NOMO-1 treated with dmso at 0.1 percent for 144 hours (cell line): ENCODE measurements around the gene GSN.
A peak's percentile ranks its signal among the peaks of the same experiment; 100 is the strongest.

Experiments used
- DNase-seq: peaks from one replicate; lab custom pipeline; 2025; ENCODE audit not compliant: unreplicated experiment; lab: John Stamatoyannopoulos, UW

GSN gene

GRCh38 chr9:121348221-121348620, 80.3 kb downstream of the GSN start:
- no peak for DNase-seq

- no peak for DNase-seq
Measured at GRCh38 chr9:121349009-121349408, 81.0 kb downstream of the GSN start.

- no peak for DNase-seq
Measured at GRCh38 chr9:121350036-121350435, 82.1 kb downstream of the GSN start.

DNA sequence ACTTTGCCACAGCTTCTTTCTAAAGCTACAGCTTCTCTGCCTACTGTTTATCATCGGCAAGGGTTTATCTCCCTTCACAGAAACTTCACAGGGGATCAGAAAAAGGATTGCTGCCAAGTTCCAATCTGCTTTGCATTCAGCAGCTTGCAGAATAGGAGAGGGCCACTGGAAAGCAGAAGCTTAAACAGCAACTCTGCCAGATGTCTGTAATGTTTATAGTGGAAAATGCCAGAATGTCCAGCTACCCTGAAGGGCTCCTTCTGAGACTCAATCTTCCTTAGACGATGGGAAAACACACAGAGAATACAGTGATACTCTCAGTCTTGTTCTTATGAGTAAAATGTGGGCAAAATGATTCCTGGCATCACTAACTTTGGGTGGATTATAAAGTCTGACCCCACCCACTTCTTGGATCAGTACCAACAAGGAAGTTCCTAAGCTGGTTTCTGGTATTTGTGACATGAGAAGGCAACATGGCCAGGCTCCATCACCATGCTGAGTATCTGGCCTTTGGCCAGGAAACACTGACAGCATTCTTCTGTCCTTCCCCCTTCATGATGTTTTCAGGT, 83.1 kb downstream of the GSN start:
- DNase-seq = no peak

GRCh38 chr9:121353241-121354061, 85.5 kb downstream of the GSN start:
- peak; percentile 37 for DNase-seq

DNA sequence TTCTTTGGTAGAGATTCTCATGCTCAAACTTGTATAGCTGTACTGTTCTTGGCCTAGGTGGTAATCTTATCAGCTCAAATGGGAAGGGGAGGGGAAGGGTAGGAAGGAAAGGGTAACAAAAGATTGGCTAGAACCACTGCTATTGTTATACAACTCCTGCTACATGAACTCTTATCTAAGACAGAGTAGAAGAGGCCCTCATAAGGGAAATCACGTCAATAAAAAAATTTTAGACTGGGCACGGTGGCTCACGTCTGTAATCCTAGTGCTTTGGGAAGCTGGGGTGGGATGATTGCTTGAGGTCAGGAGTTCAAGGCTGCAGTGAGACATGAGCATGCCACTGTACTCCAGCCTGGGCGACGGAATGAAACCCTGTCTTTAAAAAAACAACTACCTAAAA, 86.2 kb downstream of the GSN start:
- no peak for DNase-seq

DNA sequence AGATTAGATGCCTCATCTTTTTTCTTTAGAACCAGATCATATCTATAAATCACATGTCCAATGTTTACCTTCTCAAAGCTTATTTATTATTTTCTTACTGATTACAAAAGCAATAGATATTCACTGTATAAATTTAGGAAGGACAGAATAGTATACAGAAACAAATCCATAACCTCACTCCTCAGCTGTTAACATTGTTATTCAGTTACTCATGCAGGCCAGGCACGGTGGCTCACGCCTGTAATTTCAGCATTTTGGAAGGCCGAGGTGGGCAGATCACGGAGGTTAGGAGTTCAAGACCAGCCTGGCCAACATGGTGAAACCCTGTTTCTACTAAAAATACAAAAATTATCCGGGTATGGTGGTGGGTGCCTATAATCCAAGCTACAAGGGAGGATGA, 86.8 kb downstream of the GSN start:
- DNase-seq = no peak

GRCh38 chr9:121357011-121357410, 89.0 kb downstream of the GSN start:
- DNase-seq = no peak

DNA sequence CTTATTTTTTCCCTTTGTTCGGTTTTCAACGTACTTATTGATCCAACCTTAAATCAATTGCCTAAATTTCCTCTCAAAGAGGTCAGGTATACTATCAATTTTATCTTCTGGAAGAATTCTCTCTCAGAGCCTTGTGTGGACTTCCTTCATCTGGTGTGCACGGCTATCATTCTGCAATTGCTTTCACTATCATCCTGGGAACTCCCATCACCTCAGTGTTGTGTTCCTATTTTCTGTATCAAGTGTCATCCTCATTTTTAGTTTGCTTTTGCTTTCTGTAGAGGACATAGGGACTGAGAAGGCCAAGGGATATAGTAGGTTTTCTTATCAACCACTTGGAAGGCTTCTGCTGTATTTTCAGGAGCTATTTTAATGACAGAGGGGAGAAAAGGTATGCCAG, 90.8 kb downstream of the GSN start:
- DNase-seq = no peak

DNA sequence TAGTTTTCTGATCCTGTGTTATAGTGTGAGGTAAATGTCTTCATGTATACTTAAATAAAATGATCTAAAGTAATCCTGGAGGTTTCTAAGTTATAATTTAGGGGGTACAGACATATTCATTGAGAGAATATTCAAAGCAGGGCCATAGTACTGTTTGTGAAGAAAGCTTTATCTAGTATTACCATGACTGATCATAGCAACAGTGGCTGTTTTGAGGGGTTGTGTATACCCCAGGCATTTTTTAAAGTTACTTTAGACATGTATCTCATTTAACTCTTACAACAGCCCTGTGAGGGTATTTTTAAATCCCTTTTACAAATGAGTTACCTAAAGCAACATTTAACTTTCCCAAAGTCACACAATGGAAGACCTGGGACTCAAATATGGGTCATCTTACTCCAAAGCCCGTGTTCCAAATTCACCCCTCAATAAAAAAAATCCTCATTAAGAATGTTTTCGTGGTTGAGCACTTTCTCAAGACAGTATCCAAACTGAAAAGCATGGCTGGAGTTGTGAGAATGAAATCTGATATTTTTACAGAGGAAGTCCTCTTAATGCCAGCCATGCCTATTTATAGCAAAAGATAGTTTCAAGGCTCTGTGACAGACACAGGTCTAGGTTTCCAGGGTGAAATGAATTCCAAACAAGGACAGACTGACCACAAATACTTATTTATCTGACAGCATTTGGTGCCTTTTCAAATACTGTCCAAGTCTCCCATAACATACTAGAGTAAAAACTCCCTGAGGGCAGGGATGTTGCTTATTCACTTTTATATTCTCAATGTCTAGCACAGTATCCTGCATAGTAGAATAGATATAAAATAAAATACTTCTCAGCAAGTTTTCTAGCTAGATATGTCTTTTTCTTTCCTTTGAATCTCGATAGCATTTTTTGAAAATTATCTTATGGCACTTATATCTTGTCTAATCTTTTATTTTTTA, 91.7 kb downstream of the GSN start:
- DNase-seq = no peak

DNA sequence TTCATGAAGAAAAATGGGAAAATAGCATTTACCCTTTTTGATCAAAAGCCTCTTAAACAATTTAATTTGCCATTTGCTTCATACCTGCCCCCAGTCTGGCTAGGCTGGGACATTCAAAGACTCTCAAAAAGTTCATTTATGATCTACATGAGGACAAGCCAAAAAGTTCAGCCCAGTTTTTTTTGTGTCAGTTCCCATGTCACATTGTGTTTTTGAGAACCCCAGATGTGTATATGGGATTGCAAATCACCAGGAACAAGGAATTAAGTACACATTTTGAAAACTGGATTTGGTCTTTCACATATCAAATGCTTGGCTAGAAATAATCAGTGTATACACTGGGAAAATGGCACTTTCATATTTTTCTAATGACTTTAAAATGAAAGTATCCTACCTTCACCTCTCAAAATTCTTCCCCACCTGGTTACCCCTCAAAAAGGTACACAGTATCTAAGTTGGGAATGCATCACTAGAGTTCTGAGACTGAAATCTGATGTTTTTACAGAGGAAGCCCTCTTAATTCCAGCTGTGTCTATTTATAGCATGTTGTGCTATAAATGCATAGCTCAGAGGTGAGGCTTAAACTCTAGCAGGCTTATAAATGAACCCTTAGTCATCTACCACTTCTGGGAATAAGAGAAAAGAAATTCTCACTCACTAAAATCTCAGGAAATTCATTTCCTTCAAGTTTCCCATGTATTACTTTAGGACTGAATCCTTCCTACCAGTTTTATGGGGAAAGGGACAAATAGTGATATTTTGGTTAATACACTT, 92.8 kb downstream of the GSN start:
- no peak for DNase-seq

- no peak for DNase-seq
Measured at GRCh38 chr9:121362813-121363621, 95.1 kb downstream of the GSN start.

- DNase-seq = no peak
Measured at GRCh38 chr9:121363622-121363961, 95.6 kb downstream of the GSN start.

DNA sequence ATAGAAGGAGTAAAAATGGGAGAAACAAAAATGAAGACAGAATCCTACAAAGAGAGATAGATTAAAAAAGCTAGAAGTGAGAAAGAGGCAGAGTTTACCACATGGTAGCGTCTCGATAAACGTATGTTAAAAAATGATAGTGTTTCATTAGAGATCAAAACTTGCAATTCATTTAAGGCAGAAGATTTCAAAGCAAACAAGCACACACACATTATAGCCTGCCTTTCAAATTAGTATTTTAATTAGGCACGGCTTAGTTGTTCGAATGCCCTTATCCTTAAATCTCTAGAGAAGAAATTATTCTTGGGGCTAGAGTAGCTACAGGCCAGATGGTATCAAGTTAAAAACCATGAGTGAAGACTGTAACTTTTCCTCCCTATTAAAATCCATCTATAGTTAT, 96.1 kb downstream of the GSN start:
- DNase-seq = no peak

GRCh38 chr9:121364886-121365285, 96.9 kb downstream of the GSN start:
- no peak for DNase-seq

DNA sequence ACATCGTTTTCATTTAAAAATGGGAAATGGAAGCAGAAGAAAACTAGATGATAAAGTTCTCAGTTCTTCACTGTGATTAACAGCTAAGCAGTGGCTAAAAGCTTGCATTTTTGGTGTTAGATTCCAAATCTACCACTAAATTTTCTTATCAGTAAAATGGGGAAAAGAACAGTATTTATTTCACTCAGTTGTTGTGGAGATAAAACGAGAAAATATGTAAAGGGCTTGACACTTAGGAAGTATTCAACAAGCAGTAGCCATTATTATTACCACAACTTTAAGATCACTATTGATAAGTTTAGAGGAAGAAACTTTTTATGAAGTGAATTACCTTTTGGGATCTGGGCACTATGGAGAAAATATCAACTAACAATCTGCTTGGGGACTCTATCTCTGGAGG, 97.6 kb downstream of the GSN start:
- no peak for DNase-seq

GRCh38 chr9:121366611-121367192, 98.7 kb downstream of the GSN start:
- no peak for DNase-seq

GRCh38 chr9:121367306-121368137, 99.6 kb downstream of the GSN start:
- no peak for DNase-seq

- no peak for DNase-seq
Measured at GRCh38 chr9:121368138-121368522, 100.2 kb downstream of the GSN start.
